Effector CD4-positive, alpha-beta T cell (primary cell): Measurements from ENCODE around the gene NACC2.

Experiments
- DNase-seq: peaks from one replicate; pipeline ENCODE4 v3.0.0-alpha.2; 2020

The NACC2 gene

DNA sequence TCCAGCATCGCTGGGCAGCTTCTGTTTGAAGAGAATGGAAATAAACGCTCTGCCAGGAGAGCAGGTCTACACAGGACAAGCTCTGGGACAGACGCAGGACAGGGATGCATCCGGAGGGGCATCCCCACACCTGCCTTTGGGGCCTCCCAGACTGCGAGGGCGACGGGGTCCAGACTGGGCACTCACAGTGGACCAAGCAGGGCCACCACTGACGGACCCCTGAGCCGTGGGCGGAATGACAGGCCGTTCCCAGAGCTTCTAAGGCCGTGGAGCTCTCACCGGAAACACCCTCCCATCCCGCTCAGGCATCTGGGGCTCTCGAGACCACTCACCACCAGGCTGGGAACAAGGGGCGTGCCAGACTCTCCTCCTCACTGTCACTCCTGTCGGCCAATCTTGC is 34.1 kb upstream of the NACC2 start:
- no peak for DNase-seq

DNA sequence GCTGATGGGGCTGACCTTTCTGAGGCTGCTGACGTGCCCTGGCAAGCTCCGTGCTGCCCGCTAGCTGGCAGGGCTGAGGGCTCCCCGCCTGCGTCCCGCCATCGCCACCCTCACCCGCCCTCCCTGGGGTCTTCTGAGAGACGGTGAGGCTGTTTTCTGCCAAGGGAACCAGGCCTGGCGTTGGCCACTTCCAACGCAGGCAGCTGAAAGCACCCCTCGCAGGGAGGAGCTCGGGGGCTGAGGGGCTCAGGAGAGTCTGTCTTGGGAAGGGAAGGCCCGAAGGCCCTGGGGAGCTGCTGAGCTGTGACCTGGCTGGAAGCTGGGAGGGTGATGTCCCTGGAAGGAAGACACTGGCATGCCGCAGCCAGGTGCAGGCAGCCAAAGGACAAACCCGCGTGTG is 33.3 kb upstream of the NACC2 start:
- no peak for DNase-seq

DNA sequence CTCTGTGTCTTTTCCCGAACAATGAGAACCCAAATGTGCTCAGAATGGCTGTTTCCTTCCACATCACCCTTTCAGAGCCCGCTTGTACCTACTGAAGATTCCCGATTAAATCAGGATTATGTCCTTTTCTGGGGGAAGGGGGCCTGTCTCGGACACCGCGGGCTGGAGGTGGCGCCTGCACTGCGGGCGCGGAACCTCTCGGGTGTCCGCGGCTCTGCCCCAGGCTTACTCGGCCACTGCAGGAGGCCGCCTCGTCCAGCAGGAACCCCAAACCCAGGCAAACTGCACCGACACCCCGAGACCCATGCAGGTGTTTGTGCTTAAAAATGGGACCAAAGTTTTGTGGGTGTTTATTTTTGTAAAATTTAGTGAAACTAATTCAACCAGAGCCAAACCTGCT is 32.2 kb upstream of the NACC2 start:
- no peak for DNase-seq

DNA sequence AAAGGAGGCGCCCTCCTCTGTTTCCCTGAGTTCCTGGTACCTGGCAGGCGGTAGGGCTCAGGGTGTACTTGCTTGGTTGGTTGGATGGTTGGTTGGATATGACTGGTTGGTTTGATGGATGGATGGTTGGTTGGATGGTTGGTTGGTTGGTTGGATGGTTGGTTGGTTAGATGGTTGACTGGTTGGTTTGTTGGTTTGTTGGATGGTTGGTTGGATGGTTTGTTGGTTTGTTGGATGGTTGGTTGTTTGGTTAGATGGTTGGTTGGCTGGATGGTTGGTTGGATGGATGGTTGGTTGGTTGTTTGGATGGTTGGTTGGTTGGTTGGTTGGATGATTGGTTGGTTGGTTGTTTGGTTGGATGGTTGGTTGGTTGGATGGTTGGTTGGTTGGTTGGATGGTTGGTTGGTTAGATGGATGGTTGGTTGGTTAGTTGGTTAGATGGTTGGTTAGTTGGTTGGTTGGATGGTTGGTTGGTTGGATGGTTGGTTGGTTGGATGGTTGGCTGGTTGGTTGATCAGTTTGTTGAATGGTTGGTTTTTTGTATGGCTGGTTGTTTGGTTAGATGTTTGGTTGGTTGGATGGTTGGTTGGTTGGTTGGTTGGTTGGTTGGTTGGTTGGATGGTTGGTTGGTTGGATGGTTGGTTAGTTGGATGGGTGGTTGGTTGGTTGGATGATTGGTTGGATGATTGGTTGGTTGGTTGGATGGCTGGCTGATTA is 30.0 kb upstream of the NACC2 start:
- DNase-seq, result no peak

GRCh38 chr9:136122425-136123383 is 27.6 kb upstream of the NACC2 start:
- DNase-seq, result peak; percentile 73

DNA sequence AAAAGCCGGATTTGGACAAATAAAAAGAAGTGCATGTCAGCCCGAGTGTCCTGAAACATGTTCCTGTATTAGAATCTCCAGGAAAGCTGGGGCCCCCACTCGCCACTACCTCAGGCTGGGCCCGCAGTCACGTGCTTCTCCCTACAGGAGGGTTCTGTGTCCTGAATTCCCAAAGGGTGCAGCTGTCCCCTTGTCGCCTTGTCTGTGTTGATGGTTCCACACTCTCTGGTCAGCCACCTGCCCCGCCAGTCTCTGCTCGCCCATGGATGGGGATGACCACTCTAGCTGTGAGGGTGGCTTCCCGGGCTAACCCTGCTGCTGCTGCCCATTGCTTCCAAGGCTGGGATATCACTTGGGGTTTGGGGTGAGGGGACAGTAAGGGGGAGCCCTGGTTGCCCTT is 26.7 kb upstream of the NACC2 start:
- no peak for DNase-seq

DNA sequence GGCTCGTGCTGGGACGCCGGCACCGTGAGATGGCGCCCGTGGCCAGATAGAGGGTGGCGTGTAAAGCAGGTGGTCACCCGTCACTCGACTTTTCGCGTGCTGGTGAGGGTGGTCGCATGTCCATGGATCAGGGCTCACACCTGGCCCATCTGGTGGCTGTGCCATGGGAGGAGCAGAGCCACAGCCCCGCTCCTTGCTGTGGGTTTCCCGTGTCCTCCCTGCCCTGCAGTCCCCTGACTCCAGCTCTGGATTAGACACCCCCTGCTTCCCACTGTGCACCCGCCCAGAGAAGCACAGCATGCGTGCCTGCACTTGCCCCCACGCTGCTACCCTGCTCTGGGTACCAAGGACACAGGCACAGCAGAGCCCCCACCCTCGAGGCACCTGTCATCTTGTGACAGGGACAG is 25.4 kb upstream of the NACC2 start:
- no peak for DNase-seq

DNA sequence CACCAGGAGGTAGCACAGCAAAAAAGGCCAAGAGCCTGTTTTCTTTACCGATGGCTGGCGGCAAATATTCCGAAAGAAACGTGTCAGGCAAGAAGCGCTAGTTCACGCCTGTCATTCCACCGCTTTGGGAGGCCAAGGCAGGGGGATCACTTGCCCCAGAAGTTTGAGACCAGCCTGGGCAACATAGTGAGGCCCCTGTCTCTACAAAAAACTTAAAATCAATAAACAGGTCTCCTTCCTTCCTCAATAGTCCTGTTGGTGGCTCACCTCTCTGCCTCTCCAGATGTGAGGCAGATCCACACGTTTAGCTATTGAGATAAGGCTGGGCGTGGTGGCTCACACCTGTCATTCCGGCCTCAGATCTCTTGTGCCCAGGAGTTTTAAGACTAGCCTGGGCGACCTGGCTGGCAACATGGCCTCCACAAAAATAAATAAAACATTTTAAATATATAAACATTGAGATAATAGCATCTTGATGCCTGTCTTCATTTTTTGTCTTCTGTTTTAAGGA is 24.8 kb upstream of the NACC2 start:
- no peak for DNase-seq

DNA sequence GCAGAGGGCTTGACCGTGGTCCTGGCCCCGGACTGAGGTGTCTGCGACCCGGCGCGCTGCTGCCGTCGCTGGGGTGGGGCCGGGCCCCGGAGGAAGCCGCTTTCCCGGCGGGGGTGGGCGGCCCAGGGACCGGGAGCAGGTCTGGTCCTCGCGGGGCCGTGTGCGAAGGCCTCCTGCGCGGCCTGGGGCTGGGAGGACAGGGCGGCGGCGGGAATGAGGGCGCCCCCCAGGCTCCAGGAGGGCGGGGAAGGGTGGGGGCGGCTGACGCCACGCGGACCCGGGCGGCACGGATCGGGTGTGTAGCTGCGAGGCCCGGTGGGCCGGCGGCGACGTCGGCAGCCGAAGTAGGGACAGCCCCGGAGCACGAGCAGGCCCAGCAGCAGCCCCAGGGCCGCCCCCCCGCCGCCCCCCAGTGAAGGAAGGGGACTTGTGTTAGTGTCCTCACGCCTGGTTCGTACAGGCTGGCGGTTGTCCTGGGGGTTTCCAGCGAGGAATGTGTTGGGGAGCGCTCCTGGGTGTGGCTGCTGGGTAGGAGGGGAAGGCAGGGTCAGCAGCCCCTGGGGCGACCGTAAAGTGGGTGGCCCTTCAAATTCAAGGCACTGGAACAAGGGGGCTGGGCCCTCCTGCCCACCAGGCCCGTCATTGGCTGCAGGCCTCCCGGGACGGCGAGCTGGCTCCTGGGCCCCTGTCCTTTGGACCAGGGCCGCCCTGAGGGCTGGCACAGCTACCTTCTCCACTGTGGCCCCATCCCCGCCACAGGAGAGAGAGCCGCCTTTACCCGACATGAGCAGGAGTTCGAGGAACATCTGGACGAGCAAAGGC is 24.2 kb upstream of the NACC2 start:
- no peak for DNase-seq

DNA sequence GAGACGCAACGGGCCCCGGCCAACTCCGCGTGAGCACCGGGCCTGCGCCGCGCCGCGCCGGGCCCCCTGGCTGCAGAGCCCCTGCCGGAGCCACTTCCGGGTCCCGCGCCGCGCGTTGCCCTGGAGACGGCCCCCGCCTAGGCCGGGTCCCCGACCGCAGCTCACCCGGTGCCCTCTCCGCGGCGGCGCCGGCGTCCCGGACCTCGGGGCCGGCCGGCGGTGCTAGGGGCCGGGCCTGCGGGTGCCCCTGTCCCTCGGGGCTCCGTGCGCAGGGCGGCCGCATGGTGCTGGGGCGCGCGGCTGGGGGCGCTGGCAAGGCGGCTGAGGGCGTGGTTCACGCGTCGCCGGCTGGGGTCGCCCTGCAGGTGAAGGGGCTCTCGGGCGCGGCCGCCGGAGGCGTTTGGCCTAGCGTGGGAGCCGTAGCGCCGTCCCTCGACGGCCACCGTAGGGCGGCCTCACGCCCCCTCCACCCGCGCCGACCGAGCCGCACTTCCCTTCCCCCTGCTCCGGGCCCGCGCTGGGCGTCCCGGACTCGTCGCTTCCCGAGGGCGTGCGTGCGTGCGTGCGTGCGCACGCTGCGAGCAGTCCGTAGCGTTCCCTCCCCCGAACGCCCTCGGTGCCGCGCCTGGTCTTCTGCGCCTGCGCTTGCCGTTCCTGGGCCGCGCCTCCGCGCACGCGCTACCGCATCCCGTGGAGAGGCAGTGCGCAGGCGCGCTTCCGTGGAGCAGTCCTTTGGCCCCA is 23.4 kb upstream of the NACC2 start, which contains the start of gene TMEM250:
TMEM250 (minus strand) TSS at position 556 of the 741 bp plus-strand sequence. CDS start 1,975 bp downstream, outside the sequence.
- DNase-seq, result peak; percentile 94

GRCh38 chr9:136117916-136118319 is 22.8 kb upstream of the NACC2 start:
- no peak for DNase-seq

DNA sequence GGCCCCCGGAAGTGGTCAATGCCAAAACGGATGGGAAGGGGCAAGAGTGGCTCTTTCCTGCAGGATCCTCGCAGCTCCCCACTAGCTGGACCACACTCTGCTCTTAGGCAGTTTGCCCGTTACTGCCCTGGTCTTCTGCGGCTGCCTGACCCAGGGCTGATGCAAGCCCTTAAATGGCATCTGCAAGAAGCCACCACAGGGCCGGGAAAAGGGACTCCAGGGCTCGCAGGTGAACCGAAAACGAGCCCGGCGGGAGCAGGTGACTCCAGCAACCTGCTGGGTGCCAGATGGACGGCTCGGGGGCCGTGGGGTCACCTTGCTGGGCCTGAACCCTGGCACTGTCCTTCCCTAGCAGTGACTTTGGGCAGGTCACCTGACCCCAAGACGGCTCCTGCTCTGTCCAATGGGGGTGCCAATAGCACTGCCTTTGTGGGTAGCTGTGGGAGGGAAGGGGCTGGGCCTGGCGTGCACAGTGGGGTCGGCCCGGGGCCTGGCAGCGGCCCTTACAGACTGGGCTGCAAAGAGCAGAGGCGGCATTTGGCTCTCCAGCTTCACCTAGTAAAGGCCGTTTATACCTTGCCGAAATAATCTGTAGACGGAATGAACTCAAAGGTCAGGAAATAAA is 22.3 kb upstream of the NACC2 start:
- DNase-seq, result no peak

DNA sequence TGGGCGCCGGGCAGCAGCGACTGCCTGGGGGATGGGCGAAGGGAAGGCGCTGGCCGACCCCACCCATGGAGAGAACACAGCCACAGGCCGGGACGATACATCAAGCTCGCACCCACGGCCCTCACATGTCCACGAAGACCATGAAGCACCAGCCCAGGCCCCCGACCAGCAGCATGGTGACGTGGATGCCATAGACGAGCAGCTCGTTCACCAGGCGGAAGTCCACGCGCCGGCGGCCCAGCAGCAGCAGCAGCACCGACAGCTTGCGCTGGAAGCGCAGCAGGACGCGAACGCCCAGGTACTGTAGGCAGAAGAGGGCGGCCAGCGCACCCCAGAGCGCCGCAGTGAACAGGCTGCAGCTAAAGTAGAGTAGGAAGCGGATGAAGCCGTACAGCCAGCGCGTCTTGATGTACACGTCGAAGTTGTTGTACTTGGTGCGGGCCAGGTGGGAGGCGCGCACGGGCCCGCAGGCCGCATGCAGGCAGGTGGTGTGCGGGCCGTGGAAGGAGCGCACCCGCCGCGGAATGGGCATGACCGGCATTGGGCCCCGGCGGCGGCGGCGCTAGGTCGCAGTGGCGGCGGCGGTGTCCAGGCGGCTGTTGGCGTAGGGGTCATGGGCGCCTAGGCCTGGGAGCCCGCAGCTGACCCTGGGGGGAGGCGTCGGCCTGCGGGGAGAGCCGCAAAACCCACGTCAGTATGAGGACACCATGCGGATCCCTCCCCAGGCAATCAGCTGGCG is 21.4 kb upstream of the NACC2 start:
- DNase-seq, result no peak

GRCh38 chr9:136115641-136116359 is 20.7 kb upstream of the NACC2 start:
- DNase-seq, result no peak

DNA sequence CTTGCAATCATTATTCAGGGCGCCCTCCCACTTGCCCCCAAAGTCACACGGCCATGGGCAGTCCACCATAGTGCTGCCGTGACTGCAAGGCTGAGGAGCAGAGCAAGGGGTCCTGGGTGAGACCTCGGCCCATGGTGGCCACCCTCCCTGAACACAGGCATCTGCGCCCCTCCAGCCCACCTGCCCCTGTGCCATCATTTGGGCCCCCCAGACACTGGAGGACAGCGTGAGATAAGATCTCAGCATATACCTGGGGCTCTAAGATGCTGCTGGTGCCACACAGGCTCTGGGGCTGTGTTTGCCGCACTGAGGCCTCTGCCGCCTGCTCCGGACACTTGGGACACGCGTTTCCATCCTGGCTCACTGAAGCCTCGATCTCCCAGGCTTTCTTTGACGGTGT is 20.1 kb upstream of the NACC2 start:
- no peak for DNase-seq

- no peak for DNase-seq
Observed at GRCh38 chr9:136114610-136115009, 19.5 kb upstream of the NACC2 start.

DNA sequence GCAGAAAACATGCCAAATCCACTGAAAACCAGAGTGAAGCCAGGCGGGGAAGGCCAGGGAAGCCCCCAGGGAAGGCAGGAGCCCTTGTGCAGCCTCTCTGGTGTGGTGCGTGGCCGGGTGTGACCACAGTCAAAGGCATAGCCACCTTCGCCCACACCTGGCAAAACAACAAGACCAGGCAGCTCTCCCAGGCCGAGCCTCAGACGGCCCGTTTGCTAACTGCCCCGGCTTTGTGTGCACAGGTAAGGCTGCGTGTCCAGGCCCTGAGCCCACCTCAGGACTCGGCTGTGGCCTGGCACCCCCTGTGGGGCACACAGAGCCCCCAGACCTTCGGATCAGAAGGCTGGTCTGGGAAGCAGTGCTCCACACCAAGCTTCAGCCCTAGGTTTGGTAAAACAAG is 17.5 kb upstream of the NACC2 start:
- DNase-seq, result no peak

DNA sequence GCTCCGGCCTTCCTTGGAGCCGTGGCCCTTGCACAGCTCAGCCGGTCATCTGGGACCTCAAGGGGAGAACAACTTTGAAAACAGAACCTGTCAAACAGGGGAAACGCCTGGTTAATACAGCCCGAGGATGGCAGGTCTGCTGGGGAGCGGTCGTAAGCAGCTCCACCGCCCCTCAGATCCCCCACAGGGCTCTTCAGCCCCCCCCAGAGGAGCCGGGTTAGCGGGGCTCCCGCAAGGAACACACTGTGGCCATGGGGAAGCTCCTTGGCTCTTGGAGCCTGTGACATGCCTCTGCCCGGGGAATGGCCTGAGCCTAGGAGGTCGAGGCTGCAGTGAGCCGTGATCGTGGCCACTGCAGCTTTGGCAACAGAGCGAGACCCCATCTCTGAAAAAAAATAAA is 16.8 kb upstream of the NACC2 start:
- DNase-seq, result no peak

DNA sequence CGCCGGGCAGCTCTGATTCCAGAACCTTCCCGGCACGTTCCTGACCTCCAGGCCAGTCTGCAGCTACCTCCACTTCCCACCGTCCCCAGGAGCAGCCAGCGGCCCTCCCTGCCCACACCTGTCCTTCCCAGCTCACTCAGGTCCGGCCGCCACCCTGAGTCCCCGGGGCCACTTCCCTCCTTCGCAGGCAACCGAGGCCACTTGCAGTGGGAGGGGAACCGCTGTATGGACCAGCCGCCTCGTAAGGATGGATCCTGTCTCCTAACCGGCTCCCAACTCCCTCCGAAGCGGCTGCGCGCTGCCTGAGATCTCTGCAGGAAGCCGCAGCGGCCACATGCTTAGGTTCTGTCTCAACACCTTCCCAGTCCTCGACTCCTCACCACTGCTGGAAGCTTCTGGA is 16.1 kb upstream of the NACC2 start:
- DNase-seq, result no peak
